Psoas muscle (tissue), 8 donors: ENCODE results near the gene RTN4RL1. TPM values are rescaled to one million over a fixed set of nuclear protein-coding genes. Genes with fewer than 3 reads are reported as not detected.

ENCODE experiments used
- ATAC-seq, 4 donors: fragments of 200-7000 bp; cut with Tn5 transposase; one replicate each; pipeline ENCODE4 v1.9.1; 2020; ENCODE audit warnings: moderate library complexity in 3 of 4, mild to moderate bottlenecking in 2 of 4
- DNase-seq, 2 donors: peaks; one replicate each; pipeline ENCODE4 v3.0.0-alpha.2; 2020
- H3K27ac ChIP-seq: fragments of 200-600 bp; one replicate; pipeline ENCODE4 v1.8.0; 2022
- H3K27me3 ChIP-seq, 3 donors: fragments of 200-600 bp in 1 of 3; one replicate each; pipeline versions ENCODE4 v1.6.1 to v1.8.0; 2013 to 2022; ENCODE audit warnings: low read length in 2 of 3, mild to moderate bottlenecking in 2 of 3, moderate library complexity in 1 of 3; ENCODE audit not compliant: insufficient read depth in 3 of 3
- H3K36me3 ChIP-seq, 2 donors: fragments of 200-600 bp in 1 of 2; one replicate each; pipeline versions ENCODE4 v1.6.1 to v1.8.0; 2013 to 2022; ENCODE audit warnings: low read depth in 1 of 2, mild to moderate bottlenecking in 1 of 2, moderate library complexity in 1 of 2; ENCODE audit not compliant: insufficient read depth in 1 of 2
- H3K4me1 ChIP-seq: fragments of 200-600 bp; one replicate; pipeline ENCODE4 v1.8.0; 2022
- H3K4me3 ChIP-seq: fragments of 200-600 bp; one replicate; pipeline ENCODE4 v1.8.0; 2022; ENCODE audit warnings: mild to moderate bottlenecking
- H3K9me3 ChIP-seq: fragments of 200-600 bp; one replicate; pipeline ENCODE4 v1.8.0; 2022
- WGBS, 3 donors: extraction: QIAGEN DNeasy Blood & Tissue Kit; methylation state at CpG; one replicate each; pipeline versions ENCODE4 v1.1.6 to v1.1.7; 2013; 5-methylcytosine and 5-hydroxymethylcytosine counted together
- intact Hi-C, 2 donors: fragments of 100-400 bp; cut with DNase I; formaldehyde crosslinking; loops; one replicate each; pipeline versions ENCODE4 v1.11.0 to v1.14.2; 2022
- polyA plus RNA-seq, 3 donors: library from polyadenylated mRNA; stranded (reverse); fragments of 200-250 nt; gene quantifications; one replicate each; pipeline ENCODE4 v1.2.3, GENCODE V29; 2013
- total RNA-seq, 4 donors: library from RNA; stranded (reverse); fragmentation: NEBNext Ultra II Directional in 2 of 4; extraction: Animal tissue kit (Norgen Biotek cat#: 25700) in 2 of 4; gene quantifications; one replicate each; pipeline versions ENCODE4 v1.2.1 to v1.2.4, GENCODE V29; 2021 to 2023
- TF ChIP-seq, protein P1 (sequence below): fragments of 200-600 bp; IDR thresholded peaks from one replicate; pipeline ENCODE4 v1.8.0; 2022; ENCODE audit warnings: antibody characterized with exemption
- donor health status: healthy with polysubstance abuse.
- donor health status: DM: no; HTN: no; CAD: no; lungs with moderate emphysema.
- donor health status: Bipolar disorder and iron deficiency.
- donor health status: healthy.
- donor health status: DM: yes; HTN: yes; CAD: no.
- donor health status: DM: no; HTN: no; CAD: no.
- donor health status: DM: no; HTN: no; CAD: no.
- donor health status: DM: yes; HTN: yes; CAD: no.

Gene RTN4RL1
- total and polyA plus RNA-seq, 7 donors: 0.44 to 1.8 (median 0.75) TPM

DNA sequence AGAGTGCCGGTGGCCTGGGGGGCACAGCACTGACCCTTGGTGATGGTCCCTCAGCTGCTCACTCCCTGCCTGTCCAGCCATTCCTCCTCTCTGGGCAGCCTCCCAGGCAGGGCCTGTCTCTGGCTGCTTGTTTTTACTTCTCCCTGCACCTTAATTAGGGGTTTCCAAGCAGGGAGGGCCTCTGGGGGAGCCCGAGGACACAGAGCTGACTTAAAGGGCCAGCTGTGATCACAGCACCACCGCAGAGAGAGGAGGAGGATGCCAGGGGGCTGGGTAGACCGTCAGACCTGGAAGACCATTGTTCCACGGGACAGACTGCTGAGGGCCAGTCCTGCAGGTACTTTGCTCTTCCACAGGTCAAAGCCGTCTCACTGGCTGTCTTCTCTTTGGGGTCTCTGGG lies 3.6 kb upstream of the RTN4RL1 start:
- no peak for ATAC-seq
- no peak for DNase-seq
- TF ChIP-seq, protein P1, sequence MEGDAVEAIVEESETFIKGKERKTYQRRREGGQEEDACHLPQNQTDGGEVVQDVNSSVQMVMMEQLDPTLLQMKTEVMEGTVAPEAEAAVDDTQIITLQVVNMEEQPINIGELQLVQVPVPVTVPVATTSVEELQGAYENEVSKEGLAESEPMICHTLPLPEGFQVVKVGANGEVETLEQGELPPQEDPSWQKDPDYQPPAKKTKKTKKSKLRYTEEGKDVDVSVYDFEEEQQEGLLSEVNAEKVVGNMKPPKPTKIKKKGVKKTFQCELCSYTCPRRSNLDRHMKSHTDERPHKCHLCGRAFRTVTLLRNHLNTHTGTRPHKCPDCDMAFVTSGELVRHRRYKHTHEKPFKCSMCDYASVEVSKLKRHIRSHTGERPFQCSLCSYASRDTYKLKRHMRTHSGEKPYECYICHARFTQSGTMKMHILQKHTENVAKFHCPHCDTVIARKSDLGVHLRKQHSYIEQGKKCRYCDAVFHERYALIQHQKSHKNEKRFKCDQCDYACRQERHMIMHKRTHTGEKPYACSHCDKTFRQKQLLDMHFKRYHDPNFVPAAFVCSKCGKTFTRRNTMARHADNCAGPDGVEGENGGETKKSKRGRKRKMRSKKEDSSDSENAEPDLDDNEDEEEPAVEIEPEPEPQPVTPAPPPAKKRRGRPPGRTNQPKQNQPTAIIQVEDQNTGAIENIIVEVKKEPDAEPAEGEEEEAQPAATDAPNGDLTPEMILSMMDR: no peak
- H3K4me3 ChIP-seq: no peak overlapping the region
- intact Hi-C loops: loop anchor here (10.0 kb wide), 2 partner anchors 64 to 364 kb away; no protein-coding TSS in a partner anchor
- whole genome bisulfite sequencing, 3 donors: 46 to 61% (median 50%) methylated on average over 6 of the region's 6 CpGs
- peaks cover 37% of the 10 kb centered on the region for H3K4me1 ChIP-seq
- H3K27ac ChIP-seq: no peak overlapping the region
- peaks cover 0 to 16% of the 10 kb centered on the region in 2 donors for H3K36me3 ChIP-seq
- no peaks in the 10 kb centered on the region for H3K27me3 ChIP-seq
- no peaks in the 10 kb centered on the region for H3K9me3 ChIP-seq

DNA sequence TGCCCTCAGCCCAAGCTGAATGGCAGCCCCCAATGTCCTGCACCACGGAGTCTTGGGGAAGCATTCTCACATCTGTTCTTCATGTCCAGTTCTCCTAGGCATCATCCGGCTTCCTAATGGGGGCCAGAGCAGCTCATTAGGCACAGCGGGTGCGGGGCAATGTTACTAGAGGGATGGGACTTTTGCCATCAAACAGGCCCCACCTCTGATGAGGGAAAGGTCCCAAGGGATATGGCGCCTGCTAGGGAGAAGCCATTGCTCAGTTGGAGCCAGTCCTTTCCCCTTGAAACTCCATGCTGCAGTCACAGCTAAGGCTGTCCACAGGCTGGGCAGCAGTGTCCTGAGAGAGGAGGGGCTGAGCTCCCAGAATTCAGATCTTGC lies 3.1 kb upstream of the RTN4RL1 start:
- Histone ChIP-seq H3K27ac (no peak overlapping the region), H3K9me3 (no peaks in the 10 kb centered on the region), H3K4me3 (no peak overlapping the region), H3K27me3 (no peaks in the 10 kb centered on the region), H3K4me1 (peaks cover 38% of the 10 kb centered on the region), H3K36me3 (peaks cover 0 to 11% of the 10 kb centered on the region in 2 donors)
- intact Hi-C loops: loop anchor here (10.0 kb wide), 2 partner anchors 63 to 363 kb away; no protein-coding TSS in a partner anchor
- WGBS, 3 donors: 72 to 81% (median 75%) methylated on average over 5 of the region's 5 CpGs
- DNase-seq: no peak
- no peak for ATAC-seq
- TF ChIP-seq, protein P1: no peak

DNA sequence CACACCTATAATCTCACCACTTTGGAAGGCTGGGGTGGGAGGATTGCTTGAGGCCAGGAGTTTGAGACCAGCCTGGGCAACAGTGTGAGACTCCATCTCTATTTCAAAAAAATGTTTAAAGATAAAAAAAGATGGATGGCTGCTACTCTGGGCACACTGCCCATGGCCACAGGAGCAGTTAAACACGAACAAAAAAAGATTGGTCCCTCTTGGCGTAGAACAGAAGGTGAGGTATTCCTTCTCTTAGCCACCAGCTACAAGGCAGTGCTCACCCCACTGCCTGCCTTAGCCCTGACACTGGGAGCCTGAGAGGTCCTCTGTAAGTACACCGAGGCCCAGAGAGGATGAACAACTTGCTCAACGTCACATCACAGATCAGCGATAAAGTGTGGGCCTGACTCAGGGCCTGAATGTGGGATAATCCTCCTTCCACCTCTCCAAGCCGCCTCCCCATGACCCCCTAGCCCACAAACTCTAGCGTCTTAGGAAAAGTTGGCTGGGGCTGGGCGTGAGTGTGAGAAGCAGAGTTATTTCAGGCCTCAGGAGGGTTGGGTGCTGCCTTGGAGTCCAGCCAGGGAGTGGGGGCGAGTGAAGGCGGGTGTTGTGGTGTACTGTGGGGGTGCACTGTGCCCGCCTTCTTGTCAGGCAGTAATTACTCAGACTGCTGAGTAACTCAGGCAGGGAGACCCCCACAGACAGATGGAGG lies 2.5 kb upstream of the RTN4RL1 start:
- peaks cover 0 to 10% of the 10 kb centered on the region in 2 donors for H3K36me3 ChIP-seq
- DNase-seq (no peak), ATAC-seq (no peak)
- H3K27ac ChIP-seq: no peak overlapping the region
- TF ChIP-seq, protein P1: no peak
- H3K4me1 ChIP-seq: peaks cover 37% of the 10 kb centered on the region
- WGBS, 3 donors: 72 to 80% (median 75%) methylated on average over 11 of the region's 11 CpGs
- no peak overlapping the region for H3K4me3 ChIP-seq
- intact Hi-C loops: loop anchor here (2.0 to 10.0 kb wide), 3 partner anchors 63 to 363 kb away; no protein-coding TSS in a partner anchor
- H3K9me3 ChIP-seq: no peaks in the 10 kb centered on the region
- no peaks in the 10 kb centered on the region for H3K27me3 ChIP-seq

DNA sequence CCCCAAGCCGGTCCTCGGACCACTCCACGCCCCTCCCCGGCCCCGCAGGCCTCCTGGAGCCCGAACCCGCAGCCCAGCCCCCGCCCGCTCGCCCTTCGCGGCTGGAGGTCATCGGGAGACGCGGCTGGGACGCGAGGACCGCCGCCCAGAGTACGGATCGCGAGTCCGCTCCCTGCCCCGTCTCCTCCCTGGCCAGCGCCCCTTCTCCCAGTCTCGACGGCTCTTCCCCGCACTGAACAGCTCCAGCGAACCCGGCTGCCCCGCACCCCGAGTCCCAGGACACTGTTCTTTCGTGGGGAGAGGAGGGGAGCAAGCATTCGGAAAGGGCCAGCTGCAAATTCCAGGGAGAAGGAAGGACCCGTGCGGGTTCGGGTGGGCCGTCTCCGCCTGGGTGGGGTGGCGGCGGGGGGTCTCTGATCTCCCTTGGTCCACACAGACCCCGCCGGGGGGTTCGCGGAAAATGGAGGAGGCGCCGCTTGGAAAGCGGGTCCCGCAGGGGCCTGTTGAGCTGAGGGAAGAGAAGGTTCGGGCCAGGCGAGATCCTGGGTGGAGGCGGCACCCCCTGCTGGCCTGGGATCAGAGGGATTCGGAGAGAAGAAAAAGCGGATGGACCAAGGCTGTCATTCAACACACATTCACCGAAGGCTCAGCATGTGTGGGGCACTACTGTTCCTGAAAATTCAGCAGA lies 632 bp upstream of the RTN4RL1 start:
- H3K4me1 ChIP-seq: peaks cover 18% of the 10 kb centered on the region
- 1% methylated on average over 44 to 55 of the region's 55 CpGs for WGBS, 3 donors
- H3K4me3 ChIP-seq: peak overlapping the region; percentile 80
- ATAC-seq: peak; percentile 48 to 63 (median 57)
- peak; percentile 75 to 87 for DNase-seq
- H3K27me3 ChIP-seq: no peaks in the 10 kb centered on the region
- H3K27ac ChIP-seq: peak overlapping the region; percentile 58
- intact Hi-C loops: loop anchor here (1.0 to 10.0 kb wide), 4 partner anchors 61 to 361 kb away; no protein-coding TSS in a partner anchor
- TF ChIP-seq, protein P1: peak; percentile 63
- no peaks in the 10 kb centered on the region for H3K36me3 ChIP-seq
- H3K9me3 ChIP-seq: no peaks in the 10 kb centered on the region
